DMS79 (cell line): ENCODE measurements around the gene OR3A3.
"Not testable (repeated sequence)": the region's sequence is repeated elsewhere in the genome, so short reads cannot be mapped to it uniquely, and the experiment has no call there.

ENCODE experiments used
- DNase-seq: peaks from one replicate; lab custom pipeline; 2025; lab: John Stamatoyannopoulos, UW

Gene OR3A3

DNA sequence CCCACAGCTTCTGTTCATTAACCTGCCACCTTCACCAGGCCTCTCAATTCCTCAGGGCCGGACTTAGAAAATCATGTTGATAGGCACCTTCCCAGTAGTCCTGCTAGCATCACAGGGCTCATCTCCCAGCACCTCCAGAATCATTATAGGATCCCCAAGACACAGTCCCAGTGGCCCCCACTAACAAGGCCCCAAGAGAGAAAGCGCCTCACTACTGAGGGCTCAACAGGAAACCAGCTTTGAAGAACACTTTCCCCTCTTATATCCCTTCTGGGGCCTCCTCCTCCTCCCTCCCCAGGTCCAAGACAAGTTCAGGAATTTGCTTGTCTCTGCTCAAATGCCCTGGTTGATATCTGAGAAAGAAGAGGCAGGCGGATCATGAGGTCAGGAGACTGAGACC lies at the start of gene OR3A3:
TSS of gene OR3A3 (plus strand) at position 301 of the 400 bp plus-strand sequence.
- no peak for DNase-seq

DNA sequence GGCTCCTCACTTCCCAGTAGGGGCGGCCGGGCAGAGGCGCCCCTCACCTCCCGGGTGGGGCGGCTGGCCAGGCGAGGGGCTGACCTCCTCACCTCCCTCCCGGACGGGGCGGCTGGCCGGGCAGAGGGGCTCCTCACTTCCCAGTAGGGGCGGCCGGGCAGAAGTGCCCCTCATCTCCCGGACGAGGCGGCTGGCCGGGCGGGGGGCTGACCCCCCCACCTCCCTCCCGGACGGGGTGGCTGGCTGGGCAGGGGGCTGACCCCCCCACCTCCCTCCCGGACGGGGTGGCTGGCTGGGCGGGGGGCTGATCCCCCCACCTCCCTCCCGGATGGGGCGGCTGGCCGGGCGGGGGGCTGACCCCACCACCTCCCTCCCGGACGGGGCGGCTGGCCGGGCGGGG lies 40.0 kb upstream of the OR3A3 start:
- DNase-seq, result not testable (repeated sequence)

DNA sequence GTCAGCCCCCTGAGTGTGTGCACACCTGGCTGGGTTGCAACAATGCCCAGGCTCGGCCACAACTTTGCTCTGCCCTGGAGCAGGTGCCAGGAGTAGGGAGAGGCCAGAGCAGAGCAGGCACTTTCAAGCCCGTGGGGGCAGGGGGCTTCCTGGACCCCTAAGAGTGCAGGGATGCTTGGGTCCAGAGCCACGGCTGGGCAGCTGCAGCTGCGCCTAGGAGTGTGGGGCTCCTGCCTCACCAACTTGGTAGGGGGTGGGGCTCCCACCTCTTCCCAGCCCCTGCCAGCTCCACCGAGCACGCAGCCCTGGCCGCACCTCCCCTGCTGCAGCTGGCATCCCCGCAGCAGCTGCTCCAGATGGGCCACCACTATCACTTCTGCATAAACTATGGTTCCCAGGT lies 32.8 kb upstream of the OR3A3 start:
- no peak for DNase-seq

DNA sequence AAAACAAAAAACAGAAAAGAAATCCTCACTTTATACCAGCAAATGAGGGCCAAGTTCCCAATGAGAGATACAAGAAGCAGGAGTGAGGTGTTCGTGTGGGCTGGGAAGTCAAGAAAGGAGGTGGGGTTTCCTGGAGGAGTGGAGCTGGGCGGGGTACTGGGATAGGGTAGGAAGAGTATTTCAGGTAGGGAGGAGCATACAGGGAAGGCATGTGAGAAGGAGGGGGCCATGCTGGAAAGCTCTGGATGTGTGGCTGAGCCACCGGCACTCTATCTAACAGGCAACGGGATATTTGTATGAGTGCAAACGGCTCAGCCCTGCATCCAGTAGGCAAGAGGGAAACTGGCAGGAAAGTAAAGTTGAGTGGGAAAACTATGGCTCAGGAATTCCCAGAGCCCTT lies 29.2 kb upstream of the OR3A3 start:
- no peak for DNase-seq

DNA sequence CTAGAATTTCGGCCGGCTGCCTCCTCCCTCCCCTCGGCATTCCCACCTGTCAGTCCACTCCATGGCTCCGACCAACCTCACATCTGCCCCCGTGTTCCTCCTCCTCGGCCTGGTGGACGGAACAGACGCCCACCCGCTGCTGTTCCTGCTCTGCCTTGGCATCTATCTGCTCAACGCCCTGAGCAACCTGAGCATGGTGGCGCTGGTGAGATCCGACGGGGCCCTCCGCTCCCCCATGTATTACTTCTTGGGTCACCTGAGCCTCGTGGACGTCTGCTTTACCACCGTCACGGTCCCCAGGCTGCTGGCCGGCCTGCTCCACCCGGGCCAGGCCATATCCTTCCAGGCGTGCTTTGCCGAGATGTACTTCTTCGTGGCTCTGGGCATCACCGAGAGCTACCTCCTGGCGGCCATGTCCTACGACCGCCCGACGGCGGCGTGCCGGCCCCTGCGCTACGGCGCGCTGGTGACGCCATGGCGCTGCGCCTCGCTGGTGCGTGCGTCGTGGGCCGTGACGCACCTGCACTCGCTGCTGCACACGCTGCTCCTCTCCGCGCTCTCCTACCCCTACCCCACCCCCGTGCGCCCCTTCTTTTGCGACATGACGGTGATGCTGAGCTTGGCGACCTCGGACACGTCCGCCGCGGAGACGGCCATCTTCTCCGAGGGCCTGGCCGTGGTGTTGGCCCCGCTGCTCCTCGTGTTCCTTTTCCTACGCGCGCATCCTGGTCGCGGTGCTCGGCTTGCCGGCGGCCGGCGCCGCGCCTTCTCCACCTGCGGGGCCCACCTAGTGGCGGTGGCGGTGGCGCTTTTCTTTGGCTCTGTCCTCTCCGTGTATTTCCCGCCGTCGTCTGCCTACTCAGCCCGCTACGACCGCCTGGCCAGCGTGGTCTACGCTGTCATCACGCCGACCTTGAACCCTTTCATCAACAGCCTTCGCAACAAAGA lies 25.0 kb upstream of the OR3A3 start, which contains the start of gene OR3A2:
TSS of gene OR3A2 (minus strand) at position 440 of the 948 bp plus-strand sequence.
- no peak for DNase-seq

DNA sequence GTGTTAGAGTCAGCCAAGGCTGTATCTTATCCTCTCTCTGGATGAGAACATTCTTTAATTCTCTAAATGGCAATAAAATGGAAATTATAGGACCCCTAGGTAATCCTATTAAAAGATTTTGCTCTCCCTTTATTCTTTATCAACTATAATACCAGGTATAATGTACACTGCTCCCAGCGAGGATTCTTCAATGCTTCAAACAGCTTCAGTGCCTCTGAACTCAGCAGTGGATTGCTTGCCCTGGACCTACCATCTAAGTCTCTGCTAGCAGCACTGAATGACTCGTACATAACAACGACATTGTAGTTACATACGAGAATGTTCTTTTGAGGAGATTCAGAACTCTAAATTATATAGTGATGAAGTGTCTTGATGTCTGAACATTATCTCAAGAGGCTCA lies 21.4 kb upstream of the OR3A3 start:
- DNase-seq, result no peak

DNA sequence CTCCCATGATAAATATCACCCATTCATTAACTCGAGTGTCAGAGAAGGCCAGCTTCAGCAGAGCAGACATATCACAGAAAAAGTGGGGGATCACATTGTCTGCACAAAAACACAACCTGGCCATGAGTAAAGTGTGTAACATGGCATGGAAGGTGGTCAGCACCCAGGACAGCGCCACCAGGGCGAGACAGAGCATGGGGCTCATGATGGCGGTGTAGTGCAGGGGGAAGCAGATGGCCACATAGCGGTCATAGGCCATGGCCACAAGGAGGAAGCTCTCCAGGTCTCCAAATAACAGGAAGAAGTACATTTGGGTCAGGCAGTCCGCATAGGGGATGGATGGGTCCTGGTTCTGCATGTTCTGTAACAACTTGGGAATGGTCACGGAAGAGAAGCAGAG lies 13.4 kb upstream of the OR3A3 start:
- DNase-seq, result not testable (repeated sequence)

DNA sequence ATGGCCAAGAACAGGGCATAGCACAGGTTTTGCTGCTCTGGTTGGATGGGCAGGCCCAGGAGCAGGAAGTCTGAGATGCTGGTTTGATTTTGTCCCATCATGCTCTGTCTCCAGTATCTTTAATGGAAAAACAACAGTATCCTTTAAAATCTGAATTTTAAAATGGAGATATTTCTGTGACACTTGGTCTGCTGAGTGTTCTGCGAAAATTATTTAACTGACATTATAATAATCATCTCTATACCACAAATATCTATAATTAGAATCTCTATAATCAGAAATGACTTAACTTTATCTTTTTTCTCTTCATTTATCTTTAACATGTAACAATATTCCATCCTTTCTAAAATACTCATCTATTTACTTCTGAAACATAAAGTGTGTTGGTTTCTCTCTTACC lies 12.9 kb upstream of the OR3A3 start, which contains the start of gene OR1E1:
TSS of gene OR1E1 (minus strand) at position 101 of the 400 bp plus-strand sequence. CDS start at position 101, 0 bp downstream.
- DNase-seq, result no peak

DNA sequence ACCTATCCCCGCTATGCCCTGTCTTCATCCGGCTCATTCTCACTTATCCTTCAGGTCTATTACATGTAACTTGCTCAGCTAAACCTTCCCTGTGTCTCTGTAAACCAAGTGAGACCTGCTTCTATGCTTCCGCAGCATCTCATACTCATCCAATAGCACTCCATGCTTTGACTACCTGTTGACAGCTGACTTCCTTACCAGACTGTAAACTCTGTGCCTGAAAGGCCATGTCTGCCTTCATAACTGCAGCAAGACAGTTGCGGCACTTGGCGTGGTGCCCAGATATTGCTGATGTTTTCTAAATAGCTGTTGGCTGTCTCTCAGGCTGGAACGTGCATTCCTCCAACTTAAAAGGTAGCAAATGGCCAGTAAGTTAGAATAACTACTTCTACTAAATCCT lies 11.1 kb upstream of the OR3A3 start:
- no peak for DNase-seq

DNA sequence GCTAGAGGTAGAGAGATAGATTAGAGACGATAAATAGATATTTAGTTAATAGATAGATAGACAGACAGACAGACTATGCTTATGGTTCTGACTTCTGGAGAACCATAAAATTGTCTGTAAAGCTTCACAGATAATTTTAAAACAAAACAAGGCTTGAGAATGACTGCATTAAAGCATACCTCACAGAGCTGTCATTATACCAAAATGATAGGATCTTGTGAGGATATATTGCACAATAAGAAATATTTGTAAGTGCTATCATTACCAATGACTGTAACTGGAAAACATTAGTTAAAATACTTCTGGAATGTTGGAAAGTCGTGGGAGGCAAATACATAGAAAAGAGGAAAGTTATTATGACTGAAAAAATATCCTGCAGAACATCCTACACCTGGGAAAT lies 9.4 kb upstream of the OR3A3 start:
- no peak for DNase-seq

DNA sequence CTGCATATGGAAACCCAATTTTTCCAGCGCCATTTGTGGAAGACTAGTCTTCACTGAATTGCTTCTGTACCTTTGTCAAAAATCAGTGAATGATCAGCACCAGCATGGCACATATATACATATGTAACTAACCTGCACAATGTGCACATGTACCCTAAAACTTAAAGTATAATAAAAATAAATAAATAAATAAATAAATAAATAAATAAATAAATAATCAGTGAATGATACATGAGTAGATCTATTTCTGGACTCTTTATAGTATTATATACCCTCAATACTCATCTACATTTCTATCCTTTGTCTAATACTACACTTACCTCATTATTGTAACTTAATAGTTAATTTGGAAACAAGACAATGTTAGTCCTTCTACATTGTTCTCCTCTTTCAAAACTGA lies 7.3 kb upstream of the OR3A3 start:
- not testable (repeated sequence) for DNase-seq

DNA sequence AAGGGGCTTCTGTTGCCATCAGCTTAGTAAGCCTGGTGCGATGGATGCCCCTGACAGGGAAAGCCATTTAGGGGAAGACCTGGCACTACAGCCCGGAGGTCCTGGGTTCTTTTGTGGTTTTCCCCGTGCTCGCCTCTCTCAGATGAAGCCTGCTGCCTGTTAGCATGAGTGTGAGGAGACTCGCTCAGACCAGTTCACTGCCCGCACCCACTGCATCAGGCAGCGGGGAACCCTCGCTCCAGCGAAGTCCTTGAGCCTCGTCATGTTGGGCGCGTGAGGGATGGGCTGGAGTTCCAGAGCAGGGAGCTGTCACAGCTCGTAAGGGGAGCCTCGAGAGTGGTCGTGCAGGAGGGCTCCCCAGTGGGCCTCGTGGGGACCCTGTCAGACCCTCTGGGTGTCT lies 1.0 kb downstream of the OR3A3 start:
- DNase-seq, result not testable (repeated sequence)

DNA sequence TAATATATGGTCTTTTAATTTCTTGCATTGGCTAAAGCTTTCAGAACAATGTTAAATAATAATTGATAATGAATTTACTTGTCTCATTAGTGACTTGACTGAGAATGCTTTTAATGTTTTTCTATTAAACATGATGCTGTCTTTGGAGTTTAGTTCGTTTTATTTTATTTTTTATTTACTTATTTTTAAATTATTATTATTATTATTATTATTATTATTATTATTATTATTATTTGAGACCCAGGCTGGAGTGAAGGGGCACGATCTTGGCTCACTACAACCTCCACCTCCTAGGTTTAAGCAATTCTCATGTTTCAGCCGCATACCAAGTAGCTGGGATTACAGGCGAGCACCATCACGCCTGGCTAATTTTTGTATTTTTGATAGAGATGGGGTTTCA lies 4.4 kb downstream of the OR3A3 start:
- no peak for DNase-seq

DNA sequence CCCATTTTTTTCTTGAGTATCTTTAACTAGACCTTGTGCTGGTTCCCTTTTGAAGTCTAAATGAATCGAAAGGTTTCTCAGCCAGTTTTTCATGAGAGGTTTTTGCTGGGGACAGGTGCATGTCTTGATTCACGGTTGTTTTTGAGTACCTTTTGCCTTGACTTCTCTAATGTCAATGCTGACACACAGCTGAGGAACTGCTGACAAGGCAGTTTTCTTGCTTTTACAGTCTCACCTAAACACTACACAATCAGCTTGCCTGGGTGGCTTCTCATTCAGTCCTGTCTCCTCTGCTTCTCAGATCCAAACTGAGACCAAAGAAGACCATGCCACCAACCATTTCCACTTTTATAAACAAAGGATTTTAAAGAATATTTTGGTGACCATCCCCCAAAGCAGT lies 7.1 kb downstream of the OR3A3 start:
- no peak for DNase-seq

DNA sequence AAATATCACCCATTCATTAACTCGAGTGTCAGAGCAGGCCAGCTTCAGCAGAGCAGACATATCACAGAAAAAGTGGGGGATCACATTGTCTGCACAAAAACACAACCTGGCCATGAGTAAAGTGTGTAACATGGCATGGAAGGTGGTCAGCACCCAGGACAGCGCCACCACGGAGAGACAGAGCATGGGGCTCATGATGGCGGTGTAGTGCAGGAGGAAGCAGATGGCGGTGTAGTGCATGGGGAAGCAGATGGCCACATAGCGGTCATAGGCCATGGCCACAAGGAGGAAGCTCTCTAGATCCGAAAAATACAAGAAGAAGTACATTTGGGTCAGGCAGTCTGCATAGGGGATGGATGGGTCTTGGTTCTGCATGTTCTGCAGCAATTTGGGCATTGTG lies 22.0 kb downstream of the OR3A3 start:
- not testable (repeated sequence) for DNase-seq

DNA sequence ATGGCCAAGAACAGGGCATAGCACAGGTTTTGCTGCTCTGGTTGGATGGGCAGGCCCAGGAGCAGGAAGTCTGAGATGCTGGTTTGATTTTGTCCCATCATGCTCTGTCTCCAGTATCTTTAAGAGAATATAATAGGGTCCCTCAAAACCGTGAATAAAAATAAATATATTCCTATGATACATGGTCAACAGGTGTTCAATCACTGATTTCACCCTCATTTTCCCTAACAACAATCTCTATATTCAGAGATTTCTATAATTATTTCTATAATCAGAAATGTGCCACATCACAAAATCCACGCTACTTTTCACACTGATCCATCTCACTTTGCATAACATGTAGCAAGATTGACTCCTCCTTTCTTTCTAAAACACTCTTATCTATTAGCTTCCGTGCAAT lies 22.6 kb downstream of the OR3A3 start, which contains the start of gene OR1E2:
TSS of gene OR1E2 (minus strand) at position 101 of the 400 bp plus-strand sequence. CDS start at position 101, 0 bp downstream.
- no peak for DNase-seq

DNA sequence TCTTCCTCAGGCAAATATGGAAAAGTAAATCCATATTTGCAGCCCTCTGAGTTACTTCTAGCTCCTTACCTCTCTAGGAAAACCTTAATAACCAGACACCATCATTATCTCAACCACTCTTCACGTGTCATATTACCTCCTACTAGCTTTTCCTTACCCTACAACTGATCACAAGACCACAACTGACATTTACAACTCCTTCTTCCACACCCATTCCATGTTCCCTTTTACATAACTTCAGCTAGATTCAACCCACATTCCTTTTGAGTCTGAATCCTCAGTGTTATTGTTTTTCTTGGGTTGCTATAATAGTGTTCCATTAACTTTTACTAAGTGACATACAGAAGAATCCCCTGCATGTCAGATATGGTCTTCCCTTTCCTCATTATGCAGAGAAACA lies 27.2 kb downstream of the OR3A3 start:
- no peak for DNase-seq

DNA sequence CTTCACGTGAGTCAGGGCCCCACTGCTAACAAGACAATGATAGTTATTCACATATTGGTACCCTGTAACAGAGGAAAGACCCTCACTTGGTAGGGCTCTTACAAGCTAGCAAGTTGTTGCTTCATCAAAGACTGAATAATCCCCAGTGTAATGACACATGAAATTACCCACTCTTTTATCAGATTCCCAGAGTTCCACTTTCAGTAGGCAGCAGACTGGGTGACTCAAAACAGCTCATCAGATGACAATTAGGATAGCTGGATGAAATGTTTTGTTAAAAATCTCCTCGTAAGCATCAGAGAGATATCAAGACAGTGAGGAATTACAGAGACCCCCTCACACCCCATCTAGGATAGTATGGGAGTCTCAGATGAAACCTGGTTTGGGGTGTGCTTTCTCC lies 29.3 kb downstream of the OR3A3 start:
- DNase-seq, result no peak

DNA sequence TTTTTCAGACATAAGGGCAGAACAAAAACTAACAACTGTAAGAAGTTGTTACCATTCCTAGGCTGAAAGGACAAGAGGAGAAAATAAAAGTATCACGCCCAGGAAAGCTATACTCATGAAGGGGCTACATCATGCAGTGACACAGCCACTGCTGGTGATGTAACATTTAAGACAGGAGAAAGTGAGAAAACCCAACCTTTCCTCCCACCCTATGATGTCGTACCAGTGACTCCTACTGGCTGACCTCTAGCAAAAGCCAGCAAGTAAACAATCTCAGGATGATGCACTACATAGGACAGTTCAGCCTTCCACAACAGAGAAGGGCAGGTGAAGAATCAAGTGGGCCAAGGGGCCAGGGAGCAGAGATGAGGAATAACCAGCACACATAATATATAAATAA lies 36.5 kb downstream of the OR3A3 start:
- DNase-seq, result no peak

DNA sequence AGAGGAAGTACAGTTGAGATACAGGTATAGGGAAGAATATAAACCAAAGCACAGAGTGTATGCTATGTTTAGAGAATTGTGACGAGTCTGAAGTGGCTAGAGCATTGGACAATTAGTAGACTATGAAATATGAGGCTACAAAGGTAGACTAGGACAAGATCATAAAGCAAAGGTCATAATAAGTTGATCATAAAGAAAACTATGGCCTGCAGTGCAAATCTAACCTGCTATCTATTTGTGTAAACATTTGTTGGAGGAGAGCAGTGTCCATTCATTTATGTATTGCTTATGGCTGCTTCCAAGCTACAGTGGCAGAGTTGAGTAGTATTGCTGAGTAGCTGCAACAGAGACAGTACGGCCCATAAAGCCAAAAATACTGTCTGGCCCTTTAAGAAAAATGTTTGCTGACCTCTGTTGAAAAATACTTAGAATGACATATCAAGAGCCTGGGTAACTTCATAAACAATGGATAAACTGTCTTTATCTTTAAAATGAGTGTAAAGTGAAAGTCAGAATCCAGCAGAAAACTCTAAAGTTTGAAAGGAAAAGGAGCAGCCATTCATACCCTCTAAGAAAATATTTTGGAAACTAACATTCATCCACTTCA lies 37.0 kb downstream of the OR3A3 start:
- DNase-seq, result no peak

DNA sequence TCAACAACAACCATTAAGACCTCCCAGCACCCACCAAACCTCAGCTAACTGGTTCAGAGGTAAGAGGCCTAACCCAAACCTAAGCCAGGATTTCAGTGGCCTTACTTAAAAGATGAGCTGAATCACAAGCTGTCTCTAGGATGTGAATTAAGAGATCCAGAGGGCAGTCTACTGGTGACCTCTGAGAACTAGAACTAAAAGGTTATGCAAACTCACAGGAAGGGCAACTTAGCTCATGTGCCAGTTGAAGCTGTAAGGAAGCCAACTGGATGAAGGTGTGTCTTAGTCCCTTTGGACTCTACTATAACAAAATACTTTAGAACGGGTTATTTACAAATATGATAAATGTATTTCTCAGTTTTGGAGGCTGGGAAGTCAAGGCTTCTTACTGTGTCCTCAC lies 55.2 kb downstream of the OR3A3 start:
- not testable (repeated sequence) for DNase-seq

DNA sequence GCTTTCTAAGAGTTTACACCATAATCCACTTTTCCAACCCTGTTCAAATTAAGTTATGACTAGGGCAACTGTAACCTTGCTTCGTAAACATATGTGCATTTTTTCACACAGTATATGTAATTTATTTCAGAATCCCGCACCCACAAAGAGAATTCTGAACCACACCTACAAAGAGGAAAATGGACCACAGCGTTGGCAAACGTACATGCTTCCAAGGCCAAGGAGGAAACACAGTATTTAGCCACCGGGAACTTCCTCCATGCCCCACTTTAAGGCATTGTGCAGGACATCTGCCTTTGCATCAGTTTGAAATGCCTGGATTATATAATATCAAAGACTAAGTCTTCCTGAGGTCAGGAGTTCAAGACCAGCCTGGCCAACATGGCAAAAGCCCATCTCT lies 58.4 kb downstream of the OR3A3 start:
- DNase-seq, result no peak

DNA sequence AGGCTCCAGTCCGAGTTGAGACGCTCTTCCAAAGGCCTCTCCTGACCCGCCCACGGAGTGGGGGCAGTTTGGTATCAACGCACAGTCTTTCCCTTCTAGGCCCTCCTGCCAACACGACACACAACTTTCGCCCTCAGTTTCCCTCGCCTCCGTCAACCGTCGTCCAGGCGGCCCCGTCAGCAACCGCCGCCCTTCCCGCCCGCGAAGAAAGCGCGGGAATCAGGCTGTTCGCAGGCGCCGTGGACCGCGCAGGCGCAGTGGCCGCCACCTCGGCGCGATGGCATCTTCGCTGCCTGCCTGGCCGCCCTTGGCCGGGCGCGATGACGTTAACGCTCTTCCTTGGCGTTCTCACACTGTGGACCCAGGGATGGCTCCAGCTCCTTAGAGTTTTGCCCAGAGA lies 60.4 kb downstream of the OR3A3 start, which contains the start of gene SPATA22:
TSS of gene SPATA22 (minus strand) at position 221 of the 400 bp plus-strand sequence. CDS start 2,494 bp downstream, outside the sequence.
- no peak for DNase-seq
